ENCODE data around the gene SKA1. TPM values are rescaled to one million over a fixed set of nuclear protein-coding genes. Genes with fewer than 3 reads are reported as not detected.
"Not testable (repeated sequence)": the region's sequence is repeated elsewhere in the genome, so short reads cannot be mapped to it uniquely, and the experiment has no call there.

Gene SKA1
- total RNA-seq, 1 donor from 2014 or later, result 3.7 TPM

DNA sequence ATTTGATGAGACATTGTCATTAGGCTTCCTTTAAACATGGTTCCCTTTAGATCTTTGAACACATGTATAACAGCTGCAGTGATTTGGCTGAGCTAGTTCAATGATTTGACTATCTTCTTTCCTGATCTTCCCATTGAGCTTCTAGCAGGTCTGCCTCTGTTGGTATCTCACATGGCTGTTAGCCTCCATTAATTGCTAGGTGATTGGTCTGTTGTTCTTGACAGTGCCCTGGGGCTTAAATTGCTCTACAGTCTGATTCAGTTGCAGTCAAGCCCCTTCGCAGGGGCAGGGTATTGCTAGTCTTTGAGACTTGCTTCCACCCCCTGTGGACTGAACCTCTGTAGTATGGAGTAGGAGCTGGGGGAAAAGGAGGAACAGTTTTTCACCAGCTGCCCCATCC is 24.1 kb downstream of the SKA1 start:
- no peak for DNase-seq (ENCODE audit: low spot score)
- no peak overlapping the region for H3K4me3 Mint-ChIP-seq (ENCODE audit: unreplicated experiment)
- no peak for TF ChIP-seq CTCF (IDR thresholded peaks at IDR 0.05)
- H3K27me3 Mint-ChIP-seq (ENCODE audit: low read depth), result peaks cover 16% of the 10 kb centered on the region
- no peaks in the 10 kb centered on the region for H3K4me1 Mint-ChIP-seq (ENCODE audit: low read depth)
- no peaks in the 10 kb centered on the region for H3K9me3 Mint-ChIP-seq (ENCODE audit: low read depth)
- H3K27ac Mint-ChIP-seq (ENCODE audit: unreplicated experiment), result no peak overlapping the region
- no peaks in the 10 kb centered on the region for H3K36me3 Mint-ChIP-seq (ENCODE audit: low read depth)

DNA sequence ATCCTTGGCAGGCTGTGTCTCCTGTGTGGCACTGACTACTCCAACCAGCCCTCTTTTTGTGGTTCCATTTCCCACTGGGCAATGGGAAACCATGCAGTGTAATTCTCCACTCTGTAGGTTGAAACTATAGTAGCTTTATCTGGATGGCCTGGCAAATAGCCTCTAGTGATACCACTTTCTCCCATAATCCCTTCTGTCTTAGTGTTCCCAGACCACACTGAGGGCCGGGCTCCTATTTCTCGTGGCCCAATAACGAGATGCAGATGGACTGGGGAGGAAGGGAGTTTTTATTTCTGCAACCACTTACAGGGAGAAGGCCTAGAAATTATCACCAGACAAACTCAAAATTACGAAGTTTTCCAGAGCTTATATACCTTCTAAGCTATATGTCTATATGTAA is 24.7 kb downstream of the SKA1 start:
- H3K27ac Mint-ChIP-seq (ENCODE audit: unreplicated experiment), result no peak overlapping the region
- no peaks in the 10 kb centered on the region for H3K36me3 Mint-ChIP-seq (ENCODE audit: low read depth)
- peaks cover 20% of the 10 kb centered on the region for H3K27me3 Mint-ChIP-seq (ENCODE audit: low read depth)
- TF ChIP-seq CTCF (IDR thresholded peaks at IDR 0.05), result no peak
- no peaks in the 10 kb centered on the region for H3K9me3 Mint-ChIP-seq (ENCODE audit: low read depth)
- H3K4me3 Mint-ChIP-seq (ENCODE audit: unreplicated experiment), result no peak overlapping the region
- no peaks in the 10 kb centered on the region for H3K4me1 Mint-ChIP-seq (ENCODE audit: low read depth)
- no peak for DNase-seq (ENCODE audit: low spot score)

DNA sequence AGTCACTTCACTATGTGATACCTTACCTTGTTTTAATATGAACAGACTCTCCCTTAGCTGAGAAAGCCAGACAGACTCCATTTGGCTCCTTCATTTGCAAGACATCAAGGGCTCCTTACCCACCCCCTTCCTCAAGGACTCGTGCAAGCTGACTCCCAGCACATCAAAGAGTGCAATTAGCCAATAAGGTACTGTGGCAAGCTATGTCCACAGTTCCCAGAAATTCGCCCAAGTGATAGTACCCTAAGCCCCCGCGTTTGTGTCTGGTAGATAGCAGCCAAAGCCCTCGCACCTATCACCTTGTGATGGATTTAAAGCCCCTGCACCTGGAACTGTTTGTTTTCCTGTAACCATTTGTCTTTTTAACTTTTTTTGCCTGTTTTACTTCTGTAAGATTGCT is 25.6 kb downstream of the SKA1 start:
- H3K27me3 Mint-ChIP-seq (ENCODE audit: low read depth), result peaks cover 22% of the 10 kb centered on the region
- H3K27ac Mint-ChIP-seq (ENCODE audit: unreplicated experiment); H3K4me3 Mint-ChIP-seq (ENCODE audit: unreplicated experiment); DNase-seq (ENCODE audit: low spot score); H3K4me1 Mint-ChIP-seq (ENCODE audit: low read depth); H3K9me3 Mint-ChIP-seq (ENCODE audit: low read depth); H3K36me3 Mint-ChIP-seq (ENCODE audit: low read depth): not testable (repeated sequence)

DNA sequence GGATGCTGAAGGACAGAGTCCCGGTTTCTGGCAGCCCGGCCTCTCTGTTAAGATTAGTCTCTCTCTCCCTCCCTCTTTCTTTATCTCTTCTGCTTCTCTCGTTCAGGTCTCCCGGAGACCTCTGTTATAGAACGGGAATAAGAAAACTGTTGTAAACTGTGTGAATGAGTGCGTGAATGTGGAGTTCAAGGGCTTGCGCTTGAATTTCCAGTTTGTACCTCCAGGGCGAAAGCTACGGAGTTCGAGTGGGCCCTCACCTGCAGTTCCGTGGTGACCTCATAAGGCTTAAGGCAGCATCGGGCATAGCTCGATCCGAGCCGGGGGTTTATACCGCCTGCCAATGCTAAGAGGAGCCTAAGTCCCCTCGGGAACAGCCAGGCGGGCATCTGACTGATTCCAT is 26.4 kb downstream of the SKA1 start:
- Mint-ChIP-seq H3K9me3 (ENCODE audit: low read depth) (no peaks in the 10 kb centered on the region), H3K27me3 (ENCODE audit: low read depth) (peaks cover 28% of the 10 kb centered on the region), H3K4me3 (ENCODE audit: unreplicated experiment) (no peak overlapping the region), H3K36me3 (ENCODE audit: low read depth) (no peaks in the 10 kb centered on the region), H3K27ac (ENCODE audit: unreplicated experiment) (no peak overlapping the region), H3K4me1 (ENCODE audit: low read depth) (no peaks in the 10 kb centered on the region)
- no peak for DNase-seq (ENCODE audit: low spot score)
- TF ChIP-seq CTCF (IDR thresholded peaks at IDR 0.05), result no peak

DNA sequence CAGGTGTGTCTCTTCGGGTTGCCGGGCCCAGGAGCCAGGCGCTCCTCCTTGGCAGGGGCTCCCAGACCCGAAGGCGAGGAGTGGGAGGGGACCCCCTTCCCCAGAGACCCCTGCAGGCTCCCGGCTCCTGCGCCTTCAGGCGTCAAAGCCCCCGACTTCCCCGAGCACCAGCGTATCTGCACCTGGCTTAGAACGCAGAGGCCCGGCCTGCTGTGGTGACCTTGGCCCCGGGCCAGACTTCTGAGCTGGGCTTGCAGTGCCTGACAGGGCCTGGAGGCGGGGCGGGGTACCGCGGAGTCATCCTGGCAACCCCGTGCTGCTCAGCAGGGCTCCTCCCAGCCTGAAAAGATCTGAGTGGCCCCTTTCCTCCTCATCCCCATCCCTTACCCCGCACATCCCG is 27.0 kb downstream of the SKA1 start:
- TF ChIP-seq CTCF (IDR thresholded peaks at IDR 0.05), result no peak
- Mint-ChIP-seq H3K27ac (ENCODE audit: unreplicated experiment) (no peak overlapping the region), H3K4me3 (ENCODE audit: unreplicated experiment) (no peak overlapping the region), H3K4me1 (ENCODE audit: low read depth) (no peaks in the 10 kb centered on the region), H3K9me3 (ENCODE audit: low read depth) (no peaks in the 10 kb centered on the region), H3K36me3 (ENCODE audit: low read depth) (no peaks in the 10 kb centered on the region), H3K27me3 (ENCODE audit: low read depth) (peaks cover 28% of the 10 kb centered on the region)
- DNase-seq (ENCODE audit: low spot score), result no peak

DNA sequence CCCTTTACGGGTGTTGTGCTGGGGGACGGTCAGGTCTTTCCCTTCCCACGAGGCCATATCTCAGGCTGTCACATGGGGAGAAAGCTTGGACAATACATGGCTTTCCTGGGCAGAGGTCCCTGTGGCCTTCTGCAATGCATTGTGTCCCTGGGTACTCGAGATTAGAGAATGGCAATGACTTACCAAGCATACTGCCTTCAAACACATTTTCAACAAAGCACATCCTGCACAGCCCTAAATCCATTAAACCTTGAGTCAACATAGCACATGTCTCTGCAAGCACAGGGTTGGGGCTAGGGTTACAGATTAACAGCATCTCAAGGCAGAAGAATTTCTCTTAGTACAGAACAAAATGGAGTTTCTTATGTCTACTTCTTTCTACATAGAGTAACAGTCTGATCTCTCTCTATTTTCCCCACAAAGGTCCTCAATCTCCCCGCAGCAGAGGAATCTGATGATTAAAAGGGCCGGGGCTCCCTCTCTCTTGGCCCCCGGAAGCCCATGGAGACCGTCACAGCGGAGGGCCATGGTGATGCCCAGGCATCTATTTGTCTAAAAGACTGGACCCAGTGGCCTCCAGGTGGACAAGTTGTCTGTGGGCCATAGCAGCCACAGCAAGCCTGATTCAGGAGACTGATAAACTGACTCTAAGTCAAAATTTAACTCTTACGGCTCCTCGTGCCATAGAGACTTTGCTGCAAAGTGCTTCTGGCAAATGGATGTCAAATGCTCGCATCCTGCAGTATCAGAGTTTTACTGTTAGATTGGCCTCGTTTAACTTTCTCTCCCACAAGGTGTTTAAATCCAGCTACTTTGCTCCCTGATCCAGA is 30.1 kb downstream of the SKA1 start:
- peaks cover 36% of the 10 kb centered on the region for H3K27me3 Mint-ChIP-seq (ENCODE audit: low read depth)
- H3K4me1 Mint-ChIP-seq (ENCODE audit: low read depth); DNase-seq (ENCODE audit: low spot score); H3K27ac Mint-ChIP-seq (ENCODE audit: unreplicated experiment); H3K36me3 Mint-ChIP-seq (ENCODE audit: low read depth); H3K4me3 Mint-ChIP-seq (ENCODE audit: unreplicated experiment); H3K9me3 Mint-ChIP-seq (ENCODE audit: low read depth): not testable (repeated sequence)
